ENCODE results near the gene EIF3L. TPM values are rescaled to one million over a fixed set of nuclear protein-coding genes. Genes with fewer than 3 reads are reported as not detected.
"Not testable (repeated sequence)": the region's sequence is repeated elsewhere in the genome, so short reads cannot be mapped to it uniquely, and the experiment has no call there.

Gene EIF3L
- total RNA-seq (100 to 1,000 TPM; 310 to 378 TPM), polyA plus RNA-seq (ENCODE audit: insufficient read length in 6 of 6) (1,000 to 10,000 TPM; 1,019 to 1,258 (median 1,177) TPM)
- long read RNA-seq, donor 1, transcript EIF3L-209 (2 exons, 348 nt), result minor isoform, 17 of 462 reads
- long read RNA-seq, donor 1, transcript EIF3L-203 (13 exons, 3,220 nt), result major isoform, 207 of 462 reads
- long read RNA-seq, donor 1, partial matches to known transcripts, result 215 of 462 reads
- long read RNA-seq, donor 1, other reads (novel, unspliced or antisense), result 20 of 462 reads
- long read RNA-seq, donor 2, transcript EIF3L-209 (2 exons, 348 nt), result minor isoform, 24 of 399 reads
- long read RNA-seq, donor 2, transcript EIF3L-203 (13 exons, 3,220 nt), result major isoform, 189 of 399 reads
- long read RNA-seq, donor 2, partial matches to known transcripts, result 171 of 399 reads
- long read RNA-seq, donor 2, other reads (novel, unspliced or antisense), result 11 of 399 reads
- long read RNA-seq, donor 3, transcript EIF3L-203 (13 exons, 3,220 nt), result major isoform, 211 of 301 reads
- long read RNA-seq, donor 3, transcript EIF3L-209 (2 exons, 348 nt), result minor isoform, 10 of 301 reads
- long read RNA-seq, donor 3, partial matches to known transcripts, result 62 of 301 reads
- long read RNA-seq, donor 3, other reads (novel, unspliced or antisense), result 15 of 301 reads
- long read RNA-seq, donor 4, transcript EIF3L-203 (13 exons, 3,220 nt), result major isoform, 191 of 222 reads
- long read RNA-seq, donor 4, partial matches to known transcripts, result 13 of 222 reads
- long read RNA-seq, donor 4, other reads (novel, unspliced or antisense), result 16 of 222 reads
- long read RNA-seq, donor 5, transcript EIF3L-203 (13 exons, 3,220 nt), result major isoform, 158 of 331 reads
- long read RNA-seq, donor 5, transcript EIF3L-209 (2 exons, 348 nt), result minor isoform, 21 of 331 reads
- long read RNA-seq, donor 5, transcript EIF3L-213 (6 exons, 1,294 nt), result minor isoform, 6 of 331 reads
- long read RNA-seq, donor 5, partial matches to known transcripts, result 131 of 331 reads
- long read RNA-seq, donor 5, other reads (novel, unspliced or antisense), result 14 of 331 reads
- long read RNA-seq, donor 6, transcript EIF3L-212 (12 exons, 1,708 nt), result minor isoform, 5 of 301 reads
- long read RNA-seq, donor 6, transcript EIF3L-203 (13 exons, 3,220 nt), result major isoform, 160 of 301 reads
- long read RNA-seq, donor 6, transcript EIF3L-209 (2 exons, 348 nt), result minor isoform, 21 of 301 reads
- long read RNA-seq, donor 6, partial matches to known transcripts, result 94 of 301 reads
- long read RNA-seq, donor 6, other reads (novel, unspliced or antisense), result 19 of 301 reads
- long read RNA-seq, donor 7, transcript EIF3L-209 (2 exons, 348 nt), result minor isoform, 6 of 177 reads
- long read RNA-seq, donor 7, transcript EIF3L-203 (13 exons, 3,220 nt), result major isoform, 128 of 177 reads
- long read RNA-seq, donor 7, partial matches to known transcripts, result 33 of 177 reads
- long read RNA-seq, donor 7, other reads (novel, unspliced or antisense), result 7 of 177 reads
- long read RNA-seq, donor 8, transcript EIF3L-209 (2 exons, 348 nt), result minor isoform, 6 of 199 reads
- long read RNA-seq, donor 8, transcript EIF3L-203 (13 exons, 3,220 nt), result major isoform, 130 of 199 reads
- long read RNA-seq, donor 8, partial matches to known transcripts, result 51 of 199 reads
- long read RNA-seq, donor 8, other reads (novel, unspliced or antisense), result 6 of 199 reads
- long read RNA-seq, donor 9, partial matches to known transcripts, result 0 of 3 reads
- long read RNA-seq, donor 9, other reads (novel, unspliced or antisense), result 0 of 3 reads
- long read RNA-seq, donor 10, transcript EIF3L-203 (13 exons, 3,220 nt), result major isoform, 163 of 185 reads
- long read RNA-seq, donor 10, partial matches to known transcripts, result 6 of 185 reads
- long read RNA-seq, donor 10, other reads (novel, unspliced or antisense), result 13 of 185 reads
- long read RNA-seq, donor 11, transcript EIF3L-213 (6 exons, 1,294 nt), result minor isoform, 5 of 230 reads
- long read RNA-seq, donor 11, transcript EIF3L-203 (13 exons, 3,220 nt), result major isoform, 126 of 230 reads
- long read RNA-seq, donor 11, transcript EIF3L-209 (2 exons, 348 nt), result minor isoform, 8 of 230 reads
- long read RNA-seq, donor 11, partial matches to known transcripts, result 90 of 230 reads
- long read RNA-seq, donor 11, other reads (novel, unspliced or antisense), result 0 of 230 reads
- long read RNA-seq, donor 12, transcript EIF3L-209 (2 exons, 348 nt), result minor isoform, 5 of 250 reads
- long read RNA-seq, donor 12, transcript EIF3L-203 (13 exons, 3,220 nt), result major isoform, 155 of 250 reads
- long read RNA-seq, donor 12, partial matches to known transcripts, result 81 of 250 reads
- long read RNA-seq, donor 12, other reads (novel, unspliced or antisense), result 7 of 250 reads

GRCh38 chr22:37849089-37849751, at the start of gene EIF3L:
TSS of gene EIF3L (plus strand) at chr22:37849419. CDS start at chr22:37849450, 31 bp downstream.
- Histone ChIP-seq H3K27me3 (no peaks in the 10 kb centered on the region), H3K4me3 (peak within 1 kb of the TSS; percentile 71 to 80), H3K36me3 (peaks cover 0 to 33% of the 10 kb centered on the region in 2 donors), H3K9me3 (no peaks in the 10 kb centered on the region), H3K4me1 (peaks cover 9 to 32% of the 10 kb centered on the region in 2 donors), H3K27ac (peak within 1 kb of the TSS; percentile 89 to 90)
- DNase-seq (peak; percentile 86 to 98 (median 92)), ATAC-seq (peak; percentile 92)
- no peak for TF ChIP-seq CTCF (IDR thresholded peaks at IDR 0.05)
- intact Hi-C loops (cut with DNase I), result no loop called here

GRCh38 chr22:37799979-37800378, 49.2 kb upstream of the EIF3L start:
- H3K27me3 ChIP-seq, result peaks cover 0 to 34% of the 10 kb centered on the region in 2 donors
- DNase-seq; H3K36me3 ChIP-seq; intact Hi-C loops (cut with DNase I); H3K9me3 ChIP-seq; ATAC-seq; H3K4me3 ChIP-seq; H3K27ac ChIP-seq: not testable (repeated sequence)
- peaks cover 7 to 29% of the 10 kb centered on the region in 2 donors for H3K4me1 ChIP-seq

GRCh38 chr22:37801946-37802309, 47.3 kb upstream of the EIF3L start:
- intact Hi-C loops (cut with DNase I), result no loop called here
- peaks cover 11 to 47% of the 10 kb centered on the region in 2 donors for H3K4me1 ChIP-seq
- peak; percentile 1 for ATAC-seq

More at GRCh38 chr22:37801946-37802309, 47.3 kb upstream of the EIF3L start:
- peak overlapping the region; percentile 62 for H3K4me3 ChIP-seq
- H3K9me3 ChIP-seq, result no peaks in the 10 kb centered on the region
- peak overlapping the region in 1 of 2 donors; percentile 57 for H3K27ac ChIP-seq
- TF ChIP-seq CTCF (IDR thresholded peaks at IDR 0.05), result no peak
- no peak for DNase-seq
- peaks cover 0 to 51% of the 10 kb centered on the region in 2 donors for H3K27me3 ChIP-seq
- no peaks in the 10 kb centered on the region for H3K36me3 ChIP-seq
